Measurements from ENCODE around the gene YES1. TPM values are rescaled to one million over a fixed set of nuclear protein-coding genes. Genes with fewer than 3 reads are reported as not detected.

YES1 gene
- total and polyA plus RNA-seq, 2 donors from 2014 or later, result 12.6 to 48.5 TPM

DNA sequence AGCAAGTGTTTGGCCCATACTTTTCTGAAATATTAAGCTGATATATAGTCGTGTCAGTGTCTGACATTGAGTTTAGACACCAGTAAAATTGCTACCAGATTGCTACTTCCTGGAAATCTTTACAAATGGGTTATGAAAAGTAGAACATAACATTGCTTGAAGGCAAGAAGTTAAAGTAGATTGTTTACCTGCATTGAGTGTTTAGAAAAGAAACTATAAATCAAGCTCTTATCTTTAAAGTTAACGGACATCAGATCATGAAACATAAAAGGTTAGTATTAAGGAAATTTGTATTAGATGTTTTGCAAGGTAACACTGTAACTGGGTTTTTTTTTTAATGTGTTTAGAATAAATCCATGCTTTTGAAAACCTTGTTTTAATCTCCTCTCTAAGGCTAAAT lies 4.8 kb upstream of the YES1 start:
- TF ChIP-seq CTCF (IDR thresholded peaks at IDR 0.05; ENCODE audit: borderline replicate concordance, extremely low read depth, insufficient read depth), result no peak
- Histone ChIP-seq H3K36me3 (ENCODE audit: control insufficient read depth in 2 of 3, insufficient read depth in 3 of 3, low read length in 3 of 3) (no peaks in the 10 kb centered on the region), H3K27ac (ENCODE audit: low read depth in 2 of 2, low read length in 2 of 2) (no peak overlapping the region), H3K27me3 (ENCODE audit: control insufficient read depth, insufficient read depth, low read length) (no peaks in the 10 kb centered on the region), H3K9me3 (ENCODE audit: control insufficient read depth in 2 of 3, insufficient read depth in 1 of 3, low read length in 3 of 3) (no peaks in the 10 kb centered on the region), H3K9ac (ENCODE audit: low read length in 3 of 3) (no peak overlapping the region), H3K4me3 (ENCODE audit: low read length in 3 of 3) (no peak overlapping the region), H3K4me1 (ENCODE audit: control insufficient read depth in 2 of 3, insufficient read depth in 2 of 3, low read depth in 1 of 3, low read length in 3 of 3) (peaks cover 0 to 2% (median 0%) of the 10 kb centered on the region in 3 donors)
- FAIRE-seq, result no peak
- intact Hi-C loops (cut with DNase I), result no loop called here
- DNase-seq, result no peak

DNA sequence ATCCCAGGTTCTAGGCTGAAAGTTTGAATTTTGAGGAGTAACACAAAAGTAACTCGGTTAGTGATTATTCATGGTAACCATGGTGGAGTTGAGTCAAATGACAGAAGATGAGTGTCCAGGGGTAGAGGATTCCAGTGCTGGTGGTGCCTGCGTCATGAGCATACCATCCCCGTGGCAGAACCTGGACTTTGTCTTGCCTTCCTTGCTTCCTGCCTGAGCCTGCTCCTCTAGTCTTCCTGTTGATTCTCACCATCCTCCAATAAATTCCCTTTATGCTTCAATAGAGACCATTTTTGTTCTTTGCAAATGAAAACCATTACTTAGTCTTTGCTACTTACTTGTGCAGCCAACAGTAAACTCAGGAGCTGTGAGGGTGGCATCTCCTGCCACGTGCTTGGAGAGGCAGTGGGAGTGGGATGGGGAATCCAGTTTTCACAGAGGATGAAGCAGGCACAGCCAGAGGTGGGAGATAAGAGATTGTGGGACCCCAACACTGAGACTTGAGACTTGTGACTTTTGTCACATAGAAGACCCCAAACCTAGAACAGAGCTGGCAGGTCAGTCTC lies 4.1 kb upstream of the YES1 start:
- Histone ChIP-seq H3K27me3 (ENCODE audit: control insufficient read depth, insufficient read depth, low read length) (no peaks in the 10 kb centered on the region), H3K4me1 (ENCODE audit: control insufficient read depth in 2 of 3, insufficient read depth in 2 of 3, low read depth in 1 of 3, low read length in 3 of 3) (peaks cover 0 to 2% (median 0%) of the 10 kb centered on the region in 3 donors), H3K9me3 (ENCODE audit: control insufficient read depth in 2 of 3, insufficient read depth in 1 of 3, low read length in 3 of 3) (no peaks in the 10 kb centered on the region), H3K27ac (ENCODE audit: low read depth in 2 of 2, low read length in 2 of 2) (no peak overlapping the region), H3K36me3 (ENCODE audit: control insufficient read depth in 2 of 3, insufficient read depth in 3 of 3, low read length in 3 of 3) (no peaks in the 10 kb centered on the region), H3K9ac (ENCODE audit: low read length in 3 of 3) (no peak overlapping the region), H3K4me3 (ENCODE audit: low read length in 3 of 3) (no peak overlapping the region)
- intact Hi-C loops (cut with DNase I), result no loop called here
- no peak for DNase-seq
- no peak for FAIRE-seq
- no peak for TF ChIP-seq CTCF (IDR thresholded peaks at IDR 0.05; ENCODE audit: borderline replicate concordance, extremely low read depth, insufficient read depth)

- H3K4me1 ChIP-seq (ENCODE audit: control insufficient read depth in 2 of 3, insufficient read depth in 2 of 3, low read depth in 1 of 3, low read length in 3 of 3), result peaks cover 0 to 2% (median 2%) of the 10 kb centered on the region in 3 donors
- intact Hi-C loops (cut with DNase I), result no loop called here
- H3K27ac ChIP-seq (ENCODE audit: low read depth in 2 of 2, low read length in 2 of 2), result no peak overlapping the region
Observed at GRCh38 chr18:815353-815752, 3.3 kb upstream of the YES1 start.

More at GRCh38 chr18:815353-815752, 3.3 kb upstream of the YES1 start:
- H3K36me3 ChIP-seq (ENCODE audit: control insufficient read depth in 2 of 3, insufficient read depth in 3 of 3, low read length in 3 of 3), result no peaks in the 10 kb centered on the region
- no peak for TF ChIP-seq CTCF (IDR thresholded peaks at IDR 0.05; ENCODE audit: borderline replicate concordance, extremely low read depth, insufficient read depth)
- DNase-seq (no peak), FAIRE-seq (no peak)
- no peak overlapping the region for H3K9ac ChIP-seq (ENCODE audit: low read length in 3 of 3)
- H3K9me3 ChIP-seq (ENCODE audit: control insufficient read depth in 2 of 3, insufficient read depth in 1 of 3, low read length in 3 of 3), result no peaks in the 10 kb centered on the region
- H3K4me3 ChIP-seq (ENCODE audit: low read length in 3 of 3), result no peak overlapping the region
- H3K27me3 ChIP-seq (ENCODE audit: control insufficient read depth, insufficient read depth, low read length), result no peaks in the 10 kb centered on the region
